Hematopoietic multipotent progenitor cell (in vitro differentiated cells): ENCODE data around the gene RAB21. TPM values are rescaled to one million over a fixed set of nuclear protein-coding genes. Genes with fewer than 3 reads are reported as not detected.

Experiments used
- total RNA-seq: library from RNA; depleted of rRNA; stranded (reverse); fragments of >200 nt; gene quantifications from one replicate; pipeline ENCODE4 v1.2.3, GENCODE V29; 2012

RAB21 gene
- total RNA-seq, 1 donor: 5.1 TPM

Other genes starting within 250 kb of the RAB21 start
- gene ZFC3H1, start 91.0 kb upstream of the RAB21 start, total RNA-seq: 20.7 TPM
- 1.6 TPM for gene THAP2, start 90.6 kb upstream of the RAB21 start, total RNA-seq
- gene TMEM19, start 68.8 kb upstream of the RAB21 start, total RNA-seq: 26.1 TPM
- gene TBC1D15, start 84.9 kb downstream of the RAB21 start, total RNA-seq: 13.7 TPM
- gene TPH2, start 184.0 kb downstream of the RAB21 start, total RNA-seq: not detected